GM18951 (cell line): ENCODE measurements around the gene GRPEL1.

Source experiments
- POLR2A ChIP-seq: IDR thresholded peaks from 4 replicates; pipeline ENCODE4 v1.6.1; 2011; ENCODE audit warnings: mild to moderate bottlenecking; ENCODE audit not compliant: insufficient read length, insufficient read depth; ENCODE audit errors: extremely low read depth
- in situ Hi-C: fragments of 300-500 bp; cut with MboI; formaldehyde crosslinking; loops from one replicate; pipeline ENCODE4 v1.12.0; 2022; ENCODE audit warnings: low sequenced_read_pairs, mixed read lengths, inconsistent platforms; ENCODE audit not compliant: unreplicated experiment

The GRPEL1 gene

DNA sequence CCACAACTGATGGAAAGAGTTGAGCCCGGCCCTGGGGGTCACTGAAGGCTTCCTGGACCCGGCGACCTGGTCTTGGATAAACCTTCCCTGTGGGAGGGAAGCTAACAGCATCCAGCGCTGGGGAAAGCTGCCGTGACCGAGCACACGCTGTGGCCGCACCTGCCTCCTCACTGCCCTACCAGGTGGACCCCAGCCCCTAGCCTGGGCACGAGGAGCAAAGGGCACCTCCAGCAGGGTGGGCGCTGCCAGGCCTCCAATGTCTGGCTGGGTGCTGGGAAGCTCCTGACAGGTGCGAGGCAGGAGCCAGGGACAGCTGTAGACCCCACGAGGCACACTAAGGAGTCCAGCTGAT is 16.7 kb downstream of the GRPEL1 start:
- in situ Hi-C loops: no loop called here
- TF ChIP-seq POLR2A: no peak

DNA sequence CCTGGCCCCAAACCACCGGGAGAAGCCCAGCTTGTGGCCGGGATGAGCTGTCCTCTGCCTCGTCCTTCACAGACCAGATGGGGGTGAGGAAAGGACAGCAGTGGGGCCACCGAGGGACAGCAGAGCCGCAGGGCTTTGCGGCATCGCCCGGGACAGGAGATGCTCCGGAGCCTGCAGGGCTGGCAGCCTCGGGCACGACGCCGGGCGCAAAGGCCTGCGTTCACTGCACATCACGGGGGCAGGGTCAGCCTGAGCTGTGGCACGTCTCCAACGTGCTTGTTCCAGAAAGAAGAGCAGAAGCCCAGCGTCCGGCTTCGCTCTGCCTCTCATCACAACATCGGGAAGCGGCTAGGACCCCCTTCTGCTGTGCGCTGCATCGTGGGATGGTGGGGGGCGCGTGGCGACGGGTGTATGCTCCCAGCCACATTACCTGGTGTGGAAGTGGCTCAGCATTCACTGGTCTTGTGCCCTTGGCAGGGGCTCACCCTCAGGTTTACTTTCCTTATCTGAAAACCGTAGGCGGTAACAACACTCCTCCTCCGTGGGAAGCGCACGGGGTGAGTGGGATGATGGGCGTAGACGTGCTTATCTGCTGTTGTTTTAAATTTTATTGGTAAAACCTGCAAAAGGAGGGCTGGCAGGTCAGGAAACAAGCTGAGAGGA is 17.3 kb downstream of the GRPEL1 start:
- TF ChIP-seq POLR2A: no peak
- in situ Hi-C loops: no loop called here

DNA sequence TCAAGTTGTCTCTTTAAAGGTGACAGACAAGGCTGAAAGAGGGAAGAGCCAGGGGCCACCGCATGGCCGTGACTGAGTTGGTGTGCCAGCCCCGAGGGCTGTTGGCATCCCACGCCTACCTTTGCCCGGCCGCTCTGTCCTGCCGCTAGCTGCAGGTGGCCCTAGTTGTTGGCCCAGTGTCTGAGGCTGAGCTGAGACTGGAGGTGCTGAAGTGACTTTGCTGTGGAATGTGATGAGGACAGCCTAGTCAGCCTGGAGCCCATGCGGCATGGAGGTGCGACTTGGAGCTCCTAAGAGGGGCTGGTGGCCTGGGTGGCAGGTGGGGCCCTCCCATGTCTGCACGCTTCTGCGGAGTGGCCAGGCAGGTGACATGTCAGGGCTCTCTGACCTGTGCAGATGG is 18.1 kb downstream of the GRPEL1 start:
- in situ Hi-C loops: loop anchor here (10.0 kb wide), 1 partner anchor 335 kb away; the partner anchor contains the start of gene BLOC1S4
- no peak for TF ChIP-seq POLR2A

DNA sequence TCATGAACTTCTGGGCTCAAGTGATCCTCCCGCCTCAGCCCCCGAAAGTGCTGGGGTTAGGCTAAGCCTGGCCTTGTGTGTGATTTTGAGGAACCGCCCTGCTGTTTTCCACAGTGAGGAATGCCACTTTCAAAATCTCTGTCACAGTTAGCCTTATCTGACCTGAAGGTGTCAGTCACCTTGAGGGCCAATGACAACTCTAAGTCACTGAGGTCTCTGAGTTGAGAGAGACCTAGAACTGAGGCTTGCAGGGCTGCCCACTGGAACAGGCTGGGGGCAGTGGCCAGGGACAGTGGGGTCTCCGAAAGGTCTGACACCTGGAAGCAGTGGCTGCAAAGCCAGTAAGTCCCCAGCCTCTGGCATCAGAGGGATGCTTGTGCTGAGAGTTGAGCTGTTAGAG is 18.6 kb downstream of the GRPEL1 start:
- no peak for TF ChIP-seq POLR2A
- in situ Hi-C loops: loop anchor here (10.0 kb wide), 1 partner anchor 334 kb away; the partner anchor contains the start of gene BLOC1S4

DNA sequence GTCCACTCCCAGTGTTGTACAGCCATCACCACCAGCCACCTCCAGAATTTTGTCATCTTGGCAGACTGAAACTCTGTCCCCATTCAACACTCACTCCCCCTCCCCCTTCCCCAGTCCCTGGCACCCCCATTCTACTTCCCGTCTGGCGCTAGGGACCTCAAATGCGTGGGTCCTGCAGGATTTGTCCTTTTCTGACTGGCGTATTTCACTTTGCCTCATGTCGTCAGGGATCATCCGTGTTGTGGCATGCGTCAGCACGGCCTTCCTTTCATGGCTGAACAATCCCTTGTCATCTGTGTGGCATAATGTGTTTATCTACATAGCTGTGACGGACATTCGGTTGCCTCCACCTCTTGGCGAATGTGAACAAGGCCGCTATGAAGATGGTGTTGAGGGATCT is 19.2 kb downstream of the GRPEL1 start:
- in situ Hi-C loops: loop anchor here (10.0 kb wide), 1 partner anchor 334 kb away; the partner anchor contains the start of gene BLOC1S4
- no peak for TF ChIP-seq POLR2A

DNA sequence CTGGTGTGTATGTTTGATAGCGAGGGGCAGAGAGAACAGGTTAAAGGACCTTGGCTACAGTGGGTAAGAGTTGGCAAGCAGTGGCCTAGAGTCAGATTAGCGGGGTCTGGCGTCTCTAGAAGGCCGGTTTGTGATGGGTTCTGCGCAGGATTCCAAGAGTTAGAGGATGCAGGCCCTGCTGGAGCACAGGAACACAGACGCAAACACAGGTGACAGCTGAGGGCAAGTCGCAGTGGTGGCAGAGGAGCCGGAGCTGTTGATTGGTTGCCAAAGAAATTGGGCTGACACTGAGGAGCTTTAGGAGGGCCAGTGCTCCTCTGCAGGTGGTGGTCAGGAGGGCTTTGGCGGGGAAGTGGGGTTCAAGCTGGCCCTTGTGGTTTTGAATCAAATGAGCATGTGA is 20.9 kb downstream of the GRPEL1 start:
- TF ChIP-seq POLR2A: no peak
- in situ Hi-C loops: loop anchor here (10.0 kb wide), 1 partner anchor 332 kb away; the partner anchor contains the start of gene BLOC1S4

DNA sequence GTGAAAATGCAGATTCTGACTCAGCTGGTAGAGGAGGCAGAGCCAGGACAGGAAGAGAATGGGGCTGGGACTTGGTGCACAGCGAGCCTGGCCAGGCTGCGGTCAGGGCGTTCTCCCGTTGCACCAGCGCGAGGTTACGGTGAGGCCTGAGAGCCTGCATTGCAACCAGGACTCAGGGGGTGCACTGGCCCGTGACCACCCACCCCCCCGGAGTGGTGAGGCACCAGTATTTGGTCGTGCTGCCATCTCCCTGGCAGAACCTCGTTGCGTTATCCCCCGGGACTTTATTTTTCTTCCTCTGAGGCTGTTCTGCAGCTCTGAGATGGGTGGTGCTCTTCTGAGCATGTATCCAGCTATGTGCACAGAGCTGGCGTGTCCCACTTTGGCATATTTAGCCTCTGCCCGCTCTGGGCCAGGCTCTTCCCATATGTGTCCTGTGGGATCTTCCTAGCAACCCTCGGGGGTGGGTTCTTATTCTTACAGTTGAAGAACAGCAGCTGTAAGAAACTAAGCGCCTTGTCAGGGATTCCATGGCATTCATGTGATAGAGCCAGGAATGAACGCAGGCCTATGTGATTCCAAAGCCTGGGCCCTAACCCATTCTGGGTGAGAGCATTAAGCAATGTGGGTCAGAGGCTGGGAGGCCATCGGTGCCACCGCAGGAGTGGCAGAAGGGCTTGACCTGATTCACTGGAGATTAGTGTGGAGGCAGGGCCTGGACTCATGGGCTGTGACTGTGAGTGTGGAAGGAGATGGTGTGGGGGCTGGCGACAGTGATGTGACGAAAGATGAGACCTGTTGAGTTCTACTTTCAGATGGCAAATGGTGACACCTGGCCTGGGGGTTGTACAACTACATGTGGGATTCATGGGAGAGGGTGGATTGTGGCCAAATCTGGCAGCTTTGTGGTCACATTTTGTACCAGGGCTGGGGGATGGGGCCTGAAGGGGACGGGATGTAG is 21.6 kb downstream of the GRPEL1 start:
- no peak for TF ChIP-seq POLR2A
- in situ Hi-C loops: loop anchor here (10.0 kb wide), 1 partner anchor 331 kb away; the partner anchor contains the start of gene BLOC1S4

DNA sequence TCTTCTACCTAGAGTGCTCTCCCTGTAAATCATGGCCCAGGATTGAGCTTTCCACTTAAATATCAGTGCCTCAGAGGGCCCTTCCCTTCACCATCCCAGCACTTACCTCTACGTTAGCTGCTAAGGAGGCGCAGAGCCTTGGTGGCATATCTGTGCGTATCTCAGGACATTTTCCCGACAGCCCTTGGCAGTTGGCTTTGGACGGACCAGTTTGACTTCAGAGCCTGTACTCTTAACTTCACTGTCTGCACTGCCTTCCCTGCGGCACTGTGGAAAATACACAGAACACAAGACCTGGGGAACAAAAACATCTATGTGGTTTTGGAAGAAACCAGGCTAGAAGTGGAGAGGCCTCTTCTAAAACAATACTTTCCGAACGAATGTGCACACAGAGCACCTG is 22.3 kb downstream of the GRPEL1 start:
- TF ChIP-seq POLR2A: no peak
- in situ Hi-C loops: loop anchor here (10.0 kb wide), 1 partner anchor 331 kb away; the partner anchor contains the start of gene BLOC1S4

DNA sequence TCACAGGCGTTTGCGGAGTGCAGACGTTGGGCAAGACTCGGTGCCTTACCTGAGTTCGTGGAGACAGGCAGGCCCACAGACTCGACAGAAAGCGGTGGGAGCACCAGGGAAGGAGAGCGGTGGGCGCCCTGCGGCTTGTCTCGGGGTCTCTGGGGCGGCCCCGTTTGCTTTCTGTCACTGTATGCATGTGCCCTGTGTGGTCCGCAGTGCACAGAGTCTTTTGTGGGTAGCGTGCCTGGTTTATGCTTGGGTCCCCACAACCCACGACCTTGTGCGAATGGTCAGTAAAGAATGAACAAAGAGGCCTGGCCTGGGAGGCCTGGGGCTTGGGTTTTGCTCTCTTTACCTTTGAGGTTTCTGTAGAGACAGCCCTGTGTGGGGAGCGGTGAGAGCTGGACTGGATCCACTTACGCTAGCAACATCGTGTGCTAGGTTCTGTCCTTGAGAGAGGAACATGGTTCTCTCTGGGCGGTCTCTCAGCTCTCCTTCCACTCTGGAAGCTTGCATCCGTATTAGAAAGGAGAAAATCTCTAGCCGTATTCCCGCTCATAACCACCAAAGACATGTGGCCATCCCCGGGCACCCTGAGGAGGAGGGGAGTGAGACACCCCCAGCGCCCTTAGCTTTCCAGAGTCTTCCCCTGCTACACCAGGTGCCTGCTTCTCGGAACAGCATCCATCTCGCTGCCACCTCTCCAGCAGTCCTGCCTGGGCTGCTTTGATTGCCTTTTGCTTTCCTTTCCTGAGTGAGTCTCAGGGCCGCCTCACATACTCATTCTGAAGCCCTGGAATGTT is 23.5 kb downstream of the GRPEL1 start:
- in situ Hi-C loops: loop anchor here (10.0 kb wide), 1 partner anchor 330 kb away; the partner anchor contains the start of gene BLOC1S4
- TF ChIP-seq POLR2A: no peak

DNA sequence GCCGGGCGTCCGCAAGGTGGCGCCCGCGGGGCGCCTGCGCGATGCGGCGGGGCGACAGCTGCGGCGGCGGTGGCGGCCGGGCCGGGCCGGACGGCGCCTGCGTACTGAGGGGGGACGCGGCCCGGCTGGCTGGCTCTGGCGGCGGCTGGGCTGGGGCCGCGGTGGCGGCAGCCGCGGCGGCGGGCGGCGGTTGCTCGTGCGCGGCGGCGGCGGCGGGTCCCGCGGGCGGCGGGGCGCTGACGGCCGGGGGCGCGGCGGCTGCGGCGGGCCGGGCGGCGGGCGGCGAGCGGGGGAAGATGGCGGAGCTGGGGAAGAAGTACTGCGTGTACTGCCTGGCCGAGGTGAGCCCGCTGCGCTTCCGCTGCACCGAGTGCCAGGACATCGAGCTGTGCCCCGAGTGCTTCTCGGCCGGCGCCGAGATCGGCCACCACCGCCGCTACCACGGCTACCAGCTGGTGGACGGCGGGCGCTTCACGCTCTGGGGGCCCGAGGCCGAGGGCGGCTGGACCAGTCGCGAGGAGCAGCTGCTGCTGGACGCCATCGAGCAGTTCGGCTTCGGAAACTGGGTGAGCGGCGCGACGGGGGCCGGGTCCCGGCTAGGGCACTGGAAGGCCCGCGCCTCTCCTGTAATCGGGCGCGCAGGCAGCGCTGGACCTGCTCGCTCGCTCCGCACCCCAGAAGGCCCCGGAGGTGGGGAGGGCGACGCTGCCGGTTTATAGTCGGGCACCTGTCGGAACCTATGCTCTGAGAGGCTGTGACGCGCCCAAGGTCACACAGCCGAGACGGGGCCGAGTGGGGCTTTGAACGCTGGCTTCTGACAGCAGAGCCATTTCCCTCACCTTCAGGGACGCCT is 24.4 kb downstream of the GRPEL1 start, which contains the start of gene TADA2B:
TADA2B (plus strand) TSS at position 89 of the 853 bp plus-strand sequence; CDS start at position 297, 208 bp downstream.
- in situ Hi-C loops: loop anchor here (10.0 kb wide), 1 partner anchor 329 kb away; the partner anchor contains the start of gene BLOC1S4

DNA sequence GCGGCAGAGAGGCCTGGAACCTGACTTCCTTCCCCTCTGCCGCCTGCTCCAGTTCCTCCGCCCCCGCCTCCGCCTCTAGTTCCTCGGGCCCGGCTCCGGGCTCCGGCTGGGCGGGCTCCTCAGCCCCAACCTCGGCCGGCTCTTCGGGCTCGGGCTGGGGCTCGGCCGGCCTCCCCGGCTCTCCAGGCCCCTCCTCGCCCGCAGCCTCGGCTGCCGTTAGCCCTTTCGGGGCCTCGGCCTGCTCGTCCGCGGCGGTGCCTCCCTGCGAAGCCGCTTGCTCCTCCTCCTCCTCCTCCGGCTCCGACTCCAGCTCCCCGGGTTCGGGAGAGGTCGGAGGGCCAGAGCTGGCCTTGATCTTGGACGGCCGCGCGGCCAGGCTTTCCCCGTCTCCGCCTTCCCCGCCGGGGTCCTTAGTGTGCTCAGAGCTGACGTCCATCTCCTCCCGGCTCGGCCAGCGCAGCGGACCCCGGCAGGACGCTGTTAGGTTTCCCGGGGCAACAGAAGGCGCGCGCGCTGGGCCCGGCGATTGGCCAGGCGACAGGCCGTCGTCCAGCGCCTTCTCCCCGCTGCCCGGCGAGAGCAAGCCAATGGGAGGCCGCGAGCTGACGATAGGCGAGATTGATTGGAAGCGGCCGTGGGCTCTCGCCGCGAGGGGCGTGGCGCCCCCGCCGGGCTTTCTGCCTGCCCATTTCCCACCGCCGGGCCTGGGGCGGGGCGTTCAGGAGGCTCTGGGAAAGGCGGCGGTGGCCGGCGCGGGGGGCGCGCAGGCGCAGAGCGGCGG is 25.2 kb downstream of the GRPEL1 start:
- in situ Hi-C loops: loop anchor here (10.0 kb wide), 1 partner anchor 328 kb away; the partner anchor contains the start of gene BLOC1S4
- TF ChIP-seq POLR2A: no peak

More for the DNA sequence above, 24.4 kb downstream of the GRPEL1 start, which contains the start of gene TADA2B:
- TF ChIP-seq POLR2A: peak; percentile 67
